Type B pancreatic cell (in vitro differentiated cells): Measurements from ENCODE around the gene SLC35F1. TPM values are rescaled to one million over a fixed set of nuclear protein-coding genes. Genes with fewer than 3 reads are reported as not detected.

Experiments
- DNase-seq: peaks from one replicate; pipeline ENCODE4 v3.0.0; 2021; ENCODE audit warnings: mixed read lengths; ENCODE audit not compliant: unreplicated experiment; ENCODE audit errors: extremely low spot score
- H3K27ac Mint-ChIP-seq: 2 replicates; pipeline ENCODE4 v1.8.0; 2021; ENCODE audit warnings: mild to moderate bottlenecking, mixed read lengths
- H3K27me3 Mint-ChIP-seq: 2 replicates; pipeline ENCODE4 v1.8.0; 2021; ENCODE audit warnings: mixed read lengths
- H3K36me3 Mint-ChIP-seq: 2 replicates; pipeline ENCODE4 v1.8.0; 2021; ENCODE audit warnings: mixed read lengths
- H3K4me1 Mint-ChIP-seq: one replicate; pipeline ENCODE4 v1.8.0; 2021; ENCODE audit warnings: mixed read lengths; ENCODE audit not compliant: unreplicated experiment
- H3K4me3 Mint-ChIP-seq: 2 replicates; pipeline ENCODE4 v1.8.0; 2021; ENCODE audit warnings: mild to moderate bottlenecking, mixed read lengths
- H3K9me3 Mint-ChIP-seq: 2 replicates; pipeline ENCODE4 v1.8.0; 2021; ENCODE audit warnings: mixed read lengths
- total RNA-seq: library from RNA; stranded (reverse); gene quantifications from 2 replicates; pipeline ENCODE4 v1.2.1, GENCODE V29; 2021; ENCODE audit warnings: low replicate concordance
- TF ChIP-seq, protein P1 (sequence below): fragments of 200-600 bp; sonication (generic); conservative IDR thresholded peaks from 2 replicates; pipeline ENCODE4 v1.5.0; 2021; ENCODE audit warnings: antibody characterized with exemption, mild to moderate bottlenecking

The SLC35F1 gene
- total RNA-seq, 1 donor from 2014 or later = 6.1 TPM

- no peaks in the 10 kb centered on the region for H3K4me1 Mint-ChIP-seq
- peaks cover 8% of the 10 kb centered on the region for H3K9me3 Mint-ChIP-seq
- no peaks in the 10 kb centered on the region for H3K36me3 Mint-ChIP-seq
- H3K27me3 Mint-ChIP-seq = no peaks in the 10 kb centered on the region
- no peak for DNase-seq
- H3K27ac Mint-ChIP-seq = no peak overlapping the region
- TF ChIP-seq, protein P1, sequence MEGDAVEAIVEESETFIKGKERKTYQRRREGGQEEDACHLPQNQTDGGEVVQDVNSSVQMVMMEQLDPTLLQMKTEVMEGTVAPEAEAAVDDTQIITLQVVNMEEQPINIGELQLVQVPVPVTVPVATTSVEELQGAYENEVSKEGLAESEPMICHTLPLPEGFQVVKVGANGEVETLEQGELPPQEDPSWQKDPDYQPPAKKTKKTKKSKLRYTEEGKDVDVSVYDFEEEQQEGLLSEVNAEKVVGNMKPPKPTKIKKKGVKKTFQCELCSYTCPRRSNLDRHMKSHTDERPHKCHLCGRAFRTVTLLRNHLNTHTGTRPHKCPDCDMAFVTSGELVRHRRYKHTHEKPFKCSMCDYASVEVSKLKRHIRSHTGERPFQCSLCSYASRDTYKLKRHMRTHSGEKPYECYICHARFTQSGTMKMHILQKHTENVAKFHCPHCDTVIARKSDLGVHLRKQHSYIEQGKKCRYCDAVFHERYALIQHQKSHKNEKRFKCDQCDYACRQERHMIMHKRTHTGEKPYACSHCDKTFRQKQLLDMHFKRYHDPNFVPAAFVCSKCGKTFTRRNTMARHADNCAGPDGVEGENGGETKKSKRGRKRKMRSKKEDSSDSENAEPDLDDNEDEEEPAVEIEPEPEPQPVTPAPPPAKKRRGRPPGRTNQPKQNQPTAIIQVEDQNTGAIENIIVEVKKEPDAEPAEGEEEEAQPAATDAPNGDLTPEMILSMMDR = no peak
- H3K4me3 Mint-ChIP-seq = no peak overlapping the region
Observed at GRCh38 chr6:118212451-118213173, 305.5 kb downstream of the SLC35F1 start.

- Mint-ChIP-seq H3K27ac (no peak overlapping the region), H3K27me3 (no peaks in the 10 kb centered on the region), H3K36me3 (no peaks in the 10 kb centered on the region), H3K4me3 (no peak overlapping the region), H3K4me1 (no peaks in the 10 kb centered on the region), H3K9me3 (peaks cover 8% of the 10 kb centered on the region)
- DNase-seq = no peak
- TF ChIP-seq, protein P1 = no peak
Observed at GRCh38 chr6:118215269-118215668, 308.2 kb downstream of the SLC35F1 start.

GRCh38 chr6:118216751-118217150 is 309.7 kb downstream of the SLC35F1 start:
- no peak for DNase-seq
- no peak overlapping the region for H3K27ac Mint-ChIP-seq
- no peaks in the 10 kb centered on the region for H3K4me1 Mint-ChIP-seq
- H3K27me3 Mint-ChIP-seq = no peaks in the 10 kb centered on the region
- H3K4me3 Mint-ChIP-seq = no peak overlapping the region
- TF ChIP-seq, protein P1 = no peak
- H3K36me3 Mint-ChIP-seq = no peaks in the 10 kb centered on the region
- peaks cover 8% of the 10 kb centered on the region for H3K9me3 Mint-ChIP-seq

DNA sequence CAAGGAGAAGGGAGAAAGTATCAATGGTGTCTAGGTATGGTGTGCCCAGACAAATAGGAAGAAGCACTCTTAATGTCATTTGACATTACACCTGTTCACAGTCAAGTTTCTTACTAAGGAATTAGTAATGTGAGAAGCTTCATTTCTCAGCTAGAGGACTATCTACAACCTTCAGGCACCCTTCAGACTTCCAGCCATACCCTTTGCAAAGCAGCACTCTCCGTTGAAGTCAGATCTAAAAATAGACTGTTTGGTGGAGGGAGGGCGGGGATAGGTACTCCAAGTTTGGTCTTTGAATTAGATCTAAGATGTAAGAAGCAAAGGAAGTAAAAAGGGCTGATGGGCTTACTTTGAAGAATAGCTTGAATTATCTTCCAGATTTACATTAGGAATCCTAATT is 311.1 kb downstream of the SLC35F1 start:
- H3K4me1 Mint-ChIP-seq = no peaks in the 10 kb centered on the region
- no peak overlapping the region for H3K27ac Mint-ChIP-seq
- no peak for DNase-seq
- H3K4me3 Mint-ChIP-seq = no peak overlapping the region
- no peaks in the 10 kb centered on the region for H3K27me3 Mint-ChIP-seq
- TF ChIP-seq, protein P1 = no peak
- no peaks in the 10 kb centered on the region for H3K36me3 Mint-ChIP-seq
- peaks cover 8% of the 10 kb centered on the region for H3K9me3 Mint-ChIP-seq

GRCh38 chr6:118220429-118221128 is 313.5 kb downstream of the SLC35F1 start:
- TF ChIP-seq, protein P1 = no peak
- Mint-ChIP-seq H3K9me3 (peaks cover 8% of the 10 kb centered on the region), H3K27me3 (no peaks in the 10 kb centered on the region), H3K36me3 (no peaks in the 10 kb centered on the region), H3K27ac (no peak overlapping the region), H3K4me1 (no peaks in the 10 kb centered on the region), H3K4me3 (no peak overlapping the region)
- no peak for DNase-seq
